ENCODE data around the gene NTRK2. TPM values are rescaled to one million over a fixed set of nuclear protein-coding genes. Genes with fewer than 3 reads are reported as not detected.

NTRK2 gene
- total and polyA plus RNA-seq, 5 experiments from 2014 or later = not detected

DNA sequence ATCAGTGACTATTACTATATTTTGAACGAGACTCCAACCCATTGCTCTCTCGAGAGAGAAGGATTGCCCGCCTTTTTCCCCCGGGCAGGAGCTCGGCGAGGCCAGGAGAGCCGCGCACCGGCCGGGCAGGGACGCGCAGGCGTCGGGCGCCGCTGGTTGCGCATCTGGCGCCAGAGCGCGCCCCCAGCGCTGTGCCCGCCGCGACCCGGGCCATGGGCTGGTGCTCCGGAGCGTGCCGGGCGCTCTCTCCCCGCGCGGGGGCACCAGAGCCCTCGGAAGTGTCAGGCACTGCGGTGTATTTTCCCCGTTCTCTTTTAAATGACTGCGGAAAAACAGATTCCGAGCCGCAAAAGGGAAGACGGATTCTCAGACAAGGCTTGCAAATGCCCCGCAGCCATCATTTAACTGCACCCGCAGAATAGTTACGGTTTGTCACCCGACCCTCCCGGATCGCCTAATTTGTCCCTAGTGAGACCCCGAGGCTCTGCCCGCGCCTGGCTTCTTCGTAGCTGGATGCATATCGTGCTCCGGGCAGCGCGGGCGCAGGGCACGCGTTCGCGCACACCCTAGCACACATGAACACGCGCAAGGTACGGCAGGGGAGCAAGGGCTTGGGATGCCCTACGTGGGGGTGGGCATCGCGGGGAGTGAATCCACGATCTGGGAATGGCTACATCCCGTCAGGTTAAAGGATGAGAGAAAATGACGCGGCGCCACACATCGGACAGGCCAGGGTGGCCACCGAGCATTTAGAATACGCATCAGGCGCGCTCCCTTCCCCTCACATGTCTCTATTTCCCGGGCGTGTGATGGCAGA, 1.1 kb upstream of the NTRK2 start:
- H3K4me3 Mint-ChIP-seq = peak overlapping the region in 9 of 10 donors; percentile 12 to 71 (median 42)
- peaks cover 0 to 5% (median 0%) of the 10 kb centered on the region in 9 donors for H3K9me3 Mint-ChIP-seq
- peaks cover 1 to 19% (median 13%) of the 10 kb centered on the region in 4 donors for H3K4me1 Mint-ChIP-seq
- POLR2A ChIA-PET = no interaction called here
- DNase-seq (no peak), ATAC-seq (no peak)
- peaks cover 20 to 68% (median 46%) of the 10 kb centered on the region in 5 donors for H3K27me3 Mint-ChIP-seq
- no peaks in the 10 kb centered on the region for H3K36me3 Mint-ChIP-seq
- H3K27ac Mint-ChIP-seq = peak overlapping the region in 1 of 10 donors; percentile 11

GRCh38 chr9:84669013-84669287, 579 bp upstream of the NTRK2 start:
- no peak overlapping the region for H3K27ac Mint-ChIP-seq
- peaks cover 1 to 19% (median 13%) of the 10 kb centered on the region in 4 donors for H3K4me1 Mint-ChIP-seq
- H3K36me3 Mint-ChIP-seq = no peaks in the 10 kb centered on the region
- no peak for DNase-seq
- POLR2A ChIA-PET = no interaction called here
- no peak for ATAC-seq
- H3K9me3 Mint-ChIP-seq = peaks cover 0 to 5% (median 0%) of the 10 kb centered on the region in 9 donors
- peak overlapping the region in 9 of 10 donors; percentile 12 to 71 (median 41) for H3K4me3 Mint-ChIP-seq
- peaks cover 20 to 68% (median 46%) of the 10 kb centered on the region in 5 donors for H3K27me3 Mint-ChIP-seq

DNA sequence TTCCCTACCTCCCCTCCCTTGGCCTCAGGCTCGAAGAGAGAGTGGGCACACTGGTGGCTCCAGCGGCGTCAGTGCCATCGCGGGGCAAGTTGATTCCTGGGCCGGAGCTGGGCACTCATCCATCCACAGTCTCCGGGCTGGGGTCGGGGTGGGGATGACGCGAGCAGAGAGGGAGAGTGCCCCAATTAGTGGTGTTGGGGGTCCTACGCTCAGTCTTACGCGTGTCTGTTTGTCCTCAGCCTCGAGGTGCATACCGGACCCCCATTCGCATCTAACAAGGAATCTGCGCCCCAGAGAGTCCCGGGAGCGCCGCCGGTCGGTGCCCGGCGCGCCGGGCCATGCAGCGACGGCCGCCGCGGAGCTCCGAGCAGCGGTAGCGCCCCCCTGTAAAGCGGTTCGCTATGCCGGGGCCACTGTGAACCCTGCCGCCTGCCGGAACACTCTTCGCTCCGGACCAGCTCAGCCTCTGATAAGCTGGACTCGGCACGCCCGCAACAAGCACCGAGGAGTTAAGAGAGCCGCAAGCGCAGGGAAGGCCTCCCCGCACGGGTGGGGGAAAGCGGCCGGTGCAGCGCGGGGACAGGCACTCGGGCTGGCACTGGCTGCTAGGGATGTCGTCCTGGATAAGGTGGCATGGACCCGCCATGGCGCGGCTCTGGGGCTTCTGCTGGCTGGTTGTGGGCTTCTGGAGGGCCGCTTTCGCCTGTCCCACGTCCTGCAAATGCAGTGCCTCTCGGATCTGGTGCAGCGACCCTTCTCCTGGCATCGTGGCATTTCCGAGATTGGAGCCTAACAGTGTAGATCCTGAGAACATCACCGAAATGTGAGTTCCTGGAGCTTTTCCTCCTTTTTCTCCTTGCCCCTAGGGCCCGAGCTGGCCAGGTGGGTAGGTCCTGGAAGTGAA, 861 bp downstream of the NTRK2 start:
- ATAC-seq (no peak), DNase-seq (no peak)
- Mint-ChIP-seq H3K36me3 (no peaks in the 10 kb centered on the region), H3K4me1 (peaks cover 1 to 19% (median 13%) of the 10 kb centered on the region in 4 donors), H3K27ac (no peak overlapping the region), H3K9me3 (peaks cover 0 to 5% (median 0%) of the 10 kb centered on the region in 9 donors), H3K27me3 (peaks cover 20 to 68% (median 43%) of the 10 kb centered on the region in 5 donors), H3K4me3 (peak overlapping the region in 1 of 10 donors; percentile 63)
- POLR2A ChIA-PET = no interaction called here

- Mint-ChIP-seq H3K4me3 (no peak overlapping the region), H3K36me3 (no peaks in the 10 kb centered on the region), H3K27ac (no peak overlapping the region), H3K27me3 (peaks cover 17 to 54% (median 41%) of the 10 kb centered on the region in 5 donors), H3K9me3 (no peaks in the 10 kb centered on the region), H3K4me1 (peaks cover 1 to 19% (median 13%) of the 10 kb centered on the region in 4 donors)
- ATAC-seq = no peak
- DNase-seq = no peak
- POLR2A ChIA-PET = no interaction called here
Observed at GRCh38 chr9:84671586-84672521, 2.3 kb downstream of the NTRK2 start.

- Mint-ChIP-seq H3K27ac (no peak overlapping the region), H3K4me3 (no peak overlapping the region), H3K9me3 (no peaks in the 10 kb centered on the region), H3K4me1 (peaks cover 0 to 9% (median 6%) of the 10 kb centered on the region in 4 donors), H3K27me3 (peaks cover 11 to 37% (median 27%) of the 10 kb centered on the region in 5 donors), H3K36me3 (no peaks in the 10 kb centered on the region)
- POLR2A ChIA-PET = no interaction called here
- DNase-seq (no peak), ATAC-seq (no peak)
Observed at GRCh38 chr9:84673806-84674205, 4.3 kb downstream of the NTRK2 start.

GRCh38 chr9:84677080-84677479, 7.6 kb downstream of the NTRK2 start:
- no peak for DNase-seq
- H3K27me3 Mint-ChIP-seq = peaks cover 3 to 21% (median 5%) of the 10 kb centered on the region in 5 donors
- ATAC-seq = no peak
- peaks cover 0 to 12% (median 0%) of the 10 kb centered on the region in 9 donors for H3K9me3 Mint-ChIP-seq
- no peaks in the 10 kb centered on the region for H3K4me1 Mint-ChIP-seq
- no peak overlapping the region for H3K4me3 Mint-ChIP-seq
- H3K36me3 Mint-ChIP-seq = no peaks in the 10 kb centered on the region
- H3K27ac Mint-ChIP-seq = no peak overlapping the region
- POLR2A ChIA-PET = no interaction called here

DNA sequence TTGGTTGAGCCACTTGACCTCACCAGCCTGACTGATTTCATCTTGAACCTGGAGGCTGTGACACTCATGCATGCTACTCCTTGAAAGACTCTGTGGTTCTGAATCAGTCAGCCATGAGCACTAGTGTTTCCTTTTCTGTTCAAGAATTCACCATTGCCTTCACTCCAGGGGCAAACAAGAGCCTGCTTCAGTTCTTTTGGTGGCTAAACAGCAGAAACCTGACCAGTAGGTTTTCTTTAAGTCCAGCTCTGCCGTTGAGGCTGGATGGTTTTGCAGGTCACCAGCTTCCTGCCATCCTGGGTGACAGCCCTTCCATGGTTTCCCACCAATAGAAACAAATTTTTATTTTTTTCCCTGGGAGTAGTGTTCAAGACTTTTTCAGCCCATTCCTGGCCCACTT, 10.0 kb downstream of the NTRK2 start:
- H3K4me3 Mint-ChIP-seq = no peak overlapping the region
- H3K36me3 Mint-ChIP-seq = no peaks in the 10 kb centered on the region

DNA sequence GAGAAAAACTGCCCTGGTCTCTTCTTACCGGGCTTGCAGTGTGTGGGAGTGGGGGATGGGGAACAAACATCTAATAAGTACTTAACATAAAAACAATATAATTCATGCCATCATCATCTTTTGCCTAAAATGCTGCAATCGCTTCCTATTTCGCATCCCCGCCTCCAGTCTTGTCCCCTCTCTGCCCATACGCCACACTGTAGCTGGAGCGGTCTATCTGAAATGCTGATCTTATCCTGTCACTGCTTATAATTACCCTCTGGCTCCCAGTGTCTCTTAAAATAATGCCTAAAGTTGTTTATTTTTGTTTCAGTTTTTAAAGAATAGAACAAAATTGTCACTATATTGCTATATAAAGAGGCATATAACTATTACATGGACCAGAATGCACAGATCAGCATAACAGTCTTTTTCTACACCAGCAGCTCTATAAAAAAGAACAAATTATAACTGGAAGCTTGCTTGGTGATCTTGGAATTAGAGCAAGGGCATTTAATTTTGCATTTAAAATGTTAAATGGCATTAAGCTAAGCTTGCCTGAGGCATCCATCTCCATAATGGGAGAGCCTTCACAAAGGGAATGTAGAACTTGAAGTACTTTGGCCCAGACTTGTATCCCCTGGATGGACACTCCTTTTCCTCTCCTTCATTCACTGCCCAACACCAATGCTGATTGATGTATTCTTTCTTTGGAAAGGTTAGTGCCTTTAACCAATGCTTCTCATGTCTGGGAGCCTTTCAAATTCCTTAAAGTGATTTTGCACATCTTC, 12.2 kb downstream of the NTRK2 start:
- no peaks in the 10 kb centered on the region for H3K36me3 Mint-ChIP-seq
- H3K4me3 Mint-ChIP-seq = no peak overlapping the region
- no peaks in the 10 kb centered on the region for H3K4me1 Mint-ChIP-seq
- POLR2A ChIA-PET = no interaction called here
- peaks cover 0 to 19% (median 5%) of the 10 kb centered on the region in 5 donors for H3K27me3 Mint-ChIP-seq
- no peak for DNase-seq
- H3K9me3 Mint-ChIP-seq = peaks cover 0 to 12% (median 0%) of the 10 kb centered on the region in 9 donors
- no peak for ATAC-seq
- no peak overlapping the region for H3K27ac Mint-ChIP-seq

More for the DNA sequence above, 10.0 kb downstream of the NTRK2 start:
- H3K9me3 Mint-ChIP-seq = peaks cover 0 to 12% (median 0%) of the 10 kb centered on the region in 9 donors
- ATAC-seq (no peak), DNase-seq (no peak)
- POLR2A ChIA-PET = no interaction called here
- no peaks in the 10 kb centered on the region for H3K4me1 Mint-ChIP-seq
- H3K27me3 Mint-ChIP-seq = peaks cover 0 to 9% (median 2%) of the 10 kb centered on the region in 5 donors
- no peak overlapping the region for H3K27ac Mint-ChIP-seq

DNA sequence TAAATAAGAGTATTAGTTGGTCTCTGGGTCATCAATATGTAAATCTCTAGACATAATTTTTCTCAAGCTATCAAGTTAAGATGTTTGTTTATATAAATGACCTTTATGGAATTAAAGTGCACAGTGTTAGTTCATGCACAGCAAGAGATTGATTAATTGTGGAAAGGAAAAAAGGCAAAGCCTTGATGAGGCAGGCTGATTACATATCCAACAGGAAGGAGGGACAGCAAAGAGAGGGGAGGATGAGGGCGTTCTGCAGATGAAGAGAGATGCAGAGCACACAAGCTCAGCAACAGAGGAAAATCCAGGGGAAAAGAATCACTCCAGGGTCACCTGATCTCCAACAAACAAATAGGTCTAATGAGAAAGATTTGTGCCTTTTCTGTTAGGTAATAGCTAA, 16.5 kb downstream of the NTRK2 start:
- no peaks in the 10 kb centered on the region for H3K36me3 Mint-ChIP-seq
- ATAC-seq (no peak), DNase-seq (no peak)
- peaks cover 0 to 9% (median 0%) of the 10 kb centered on the region in 9 donors for H3K9me3 Mint-ChIP-seq
- H3K4me3 Mint-ChIP-seq = no peak overlapping the region
- H3K4me1 Mint-ChIP-seq = no peaks in the 10 kb centered on the region
- H3K27ac Mint-ChIP-seq = no peak overlapping the region
- POLR2A ChIA-PET = no interaction called here
- H3K27me3 Mint-ChIP-seq = peaks cover 0 to 19% (median 10%) of the 10 kb centered on the region in 5 donors

DNA sequence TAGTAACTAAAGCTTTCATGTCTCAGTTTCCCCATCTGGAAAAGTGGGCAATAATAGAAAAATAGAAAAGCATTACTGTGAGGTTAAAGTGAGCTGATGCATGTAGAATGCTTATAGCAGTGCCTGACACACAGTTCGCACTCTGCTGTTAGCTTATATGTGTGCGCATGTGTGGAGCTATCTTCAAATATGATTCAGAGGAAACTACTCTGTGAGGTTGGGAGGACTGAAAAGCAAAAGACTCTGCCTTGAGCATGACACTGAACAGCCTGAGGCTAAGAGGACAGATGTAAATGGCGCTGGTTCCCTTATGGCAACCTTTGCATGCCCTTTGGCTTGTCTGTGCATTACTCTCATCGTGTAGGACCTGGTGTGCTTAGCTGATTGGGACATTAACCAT, 19.4 kb downstream of the NTRK2 start:
- no peaks in the 10 kb centered on the region for H3K4me1 Mint-ChIP-seq
- DNase-seq = no peak
- no peak overlapping the region for H3K27ac Mint-ChIP-seq
- H3K9me3 Mint-ChIP-seq = peaks cover 0 to 6% (median 0%) of the 10 kb centered on the region in 9 donors
- peaks cover 0 to 14% (median 9%) of the 10 kb centered on the region in 5 donors for H3K27me3 Mint-ChIP-seq
- H3K36me3 Mint-ChIP-seq = no peaks in the 10 kb centered on the region
- POLR2A ChIA-PET = no interaction called here
- no peak overlapping the region for H3K4me3 Mint-ChIP-seq
- ATAC-seq = no peak

GRCh38 chr9:84691634-84692033, 22.1 kb downstream of the NTRK2 start:
- no peaks in the 10 kb centered on the region for H3K36me3 Mint-ChIP-seq
- peaks cover 0 to 16% (median 5%) of the 10 kb centered on the region in 5 donors for H3K27me3 Mint-ChIP-seq
- H3K9me3 Mint-ChIP-seq = no peaks in the 10 kb centered on the region
- no peak for DNase-seq
- POLR2A ChIA-PET = no interaction called here
- H3K27ac Mint-ChIP-seq = no peak overlapping the region
- no peak for ATAC-seq
- H3K4me3 Mint-ChIP-seq = no peak overlapping the region
- no peaks in the 10 kb centered on the region for H3K4me1 Mint-ChIP-seq

DNA sequence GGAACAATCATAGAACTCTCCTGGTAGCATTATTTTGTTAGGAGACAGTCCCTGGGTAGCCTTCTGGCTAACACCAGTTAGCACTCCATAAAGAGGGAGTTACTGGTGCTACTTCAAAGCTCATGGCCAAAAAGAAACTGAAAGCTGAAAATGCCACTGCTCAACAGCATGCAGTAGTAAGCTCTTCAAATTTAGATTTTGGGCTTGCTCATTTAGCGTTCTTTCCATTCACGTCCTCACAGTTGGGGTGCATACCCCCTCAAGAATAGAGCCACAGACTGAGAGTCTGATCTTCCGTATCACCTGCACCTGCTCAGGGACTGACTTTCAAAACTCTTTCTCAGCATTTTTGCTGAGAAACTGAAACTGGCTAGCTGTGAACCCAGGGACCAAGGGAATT, 24.7 kb downstream of the NTRK2 start:
- no peak for ATAC-seq
- H3K27me3 Mint-ChIP-seq = peaks cover 0 to 16% (median 1%) of the 10 kb centered on the region in 5 donors
- H3K9me3 Mint-ChIP-seq = no peaks in the 10 kb centered on the region
- no peak for DNase-seq
- H3K4me1 Mint-ChIP-seq = no peaks in the 10 kb centered on the region
- no peak overlapping the region for H3K4me3 Mint-ChIP-seq
- POLR2A ChIA-PET = no interaction called here
- H3K27ac Mint-ChIP-seq = no peak overlapping the region
- no peaks in the 10 kb centered on the region for H3K36me3 Mint-ChIP-seq

Data from naive thymus-derived CD8-positive, alpha-beta T cell (primary cell).